ENCODE data around the gene STAT3.
A peak's percentile ranks its signal among the peaks of the same experiment; 100 is the strongest.
"Not testable (repeated sequence)": the region's sequence is repeated elsewhere in the genome, so short reads cannot be mapped to it uniquely, and the experiment has no call there.

STAT3 gene

GRCh38 chr17:42312285-42313130 lies 75.7 kb downstream of the STAT3 start:
- peak; percentile 96 for DNase-seq

DNA sequence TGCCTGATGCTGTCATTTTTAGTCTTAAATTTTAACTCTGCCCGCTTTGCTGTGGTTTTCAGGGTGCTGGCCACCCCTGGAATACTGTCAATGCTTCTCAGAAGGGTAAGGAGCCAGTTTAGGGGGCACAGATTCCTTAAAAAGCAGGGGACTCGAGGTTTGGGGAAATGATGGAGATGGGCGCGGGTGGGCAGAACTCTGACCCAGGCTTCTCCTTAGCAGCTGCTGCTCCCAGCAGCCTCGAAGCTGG lies 76.3 kb downstream of the STAT3 start:
- DNase-seq: no peak

DNA sequence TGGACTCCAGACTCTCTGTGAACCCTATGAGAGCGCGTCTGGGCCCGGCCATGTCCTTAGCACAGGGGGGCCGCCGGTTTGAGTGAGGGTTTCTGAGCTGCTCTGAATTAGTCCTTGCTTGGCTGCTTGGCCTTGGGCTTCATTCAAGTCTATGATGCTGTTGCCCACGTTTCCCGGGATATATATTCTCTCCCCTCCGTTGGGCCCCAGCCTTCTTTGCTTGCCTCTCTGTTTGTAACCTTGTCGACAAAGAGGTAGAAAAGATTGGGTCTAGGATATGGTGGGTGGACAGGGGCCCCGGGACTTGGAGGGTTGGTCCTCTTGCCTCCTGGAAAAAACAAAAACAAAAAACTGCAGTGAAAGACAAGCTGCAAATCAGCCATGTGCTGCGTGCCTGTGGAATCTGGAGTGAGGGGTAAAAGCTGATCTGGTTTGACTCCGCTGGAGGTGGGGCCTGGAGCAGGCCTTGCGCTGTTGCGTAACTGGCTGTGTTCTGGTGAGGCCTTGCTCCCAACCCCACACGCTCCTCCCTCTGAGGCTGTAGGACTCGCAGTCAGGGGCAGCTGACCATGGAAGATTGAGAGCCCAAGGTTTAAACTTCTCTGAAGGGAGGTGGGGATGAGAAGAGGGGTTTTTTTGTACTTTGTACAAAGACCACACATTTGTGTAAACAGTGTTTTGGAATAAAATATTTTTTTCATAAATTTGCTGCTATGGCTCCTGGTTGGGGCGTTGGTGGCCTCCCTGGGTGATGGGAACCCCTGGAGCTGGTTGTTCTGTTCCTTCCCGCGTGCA lies 76.8 kb downstream of the STAT3 start:
- DNase-seq: no peak

DNA sequence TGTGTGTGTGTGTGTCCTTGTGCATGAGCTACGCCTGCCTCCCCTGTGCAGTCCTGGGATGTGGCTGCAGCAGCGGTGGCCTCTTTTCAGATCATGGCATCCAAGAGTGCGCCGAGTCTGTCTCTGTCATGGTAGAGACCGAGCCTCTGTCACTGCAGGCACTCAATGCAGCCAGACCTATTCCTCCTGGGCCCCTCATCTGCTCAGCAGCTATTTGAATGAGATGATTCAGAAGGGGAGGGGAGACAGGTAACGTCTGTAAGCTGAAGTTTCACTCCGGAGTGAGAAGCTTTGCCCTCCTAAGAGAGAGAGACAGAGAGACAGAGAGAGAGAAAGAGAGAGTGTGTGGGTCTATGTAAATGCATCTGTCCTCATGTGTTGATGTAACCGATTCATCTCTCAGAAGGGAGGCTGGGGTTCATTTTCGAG lies 77.4 kb downstream of the STAT3 start:
- no peak for DNase-seq

GRCh38 chr17:42309986-42310786 lies 78.1 kb downstream of the STAT3 start:
- DNase-seq: no peak

DNA sequence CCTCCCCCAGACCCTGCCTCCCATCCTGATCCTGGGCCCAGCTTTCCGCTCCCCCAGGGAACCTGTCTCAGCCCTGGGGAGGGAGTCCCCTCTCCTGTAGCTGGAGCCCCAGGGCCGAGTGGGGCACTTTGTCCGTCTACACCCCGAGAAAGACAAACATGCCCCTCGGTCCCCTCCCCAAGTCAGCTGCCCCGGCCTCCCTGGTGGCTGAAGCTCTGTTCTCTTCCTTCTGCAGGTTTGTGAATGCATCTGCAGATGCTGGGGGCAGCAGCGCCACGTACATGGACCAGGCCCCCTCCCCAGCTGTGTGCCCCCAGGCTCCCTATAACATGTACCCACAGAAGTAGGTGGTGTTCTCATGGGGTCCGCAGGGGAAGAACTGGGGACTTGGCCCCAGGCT lies 79.1 kb downstream of the STAT3 start:
- no peak for DNase-seq

GRCh38 chr17:42308446-42308845 lies 79.8 kb downstream of the STAT3 start:
- DNase-seq: no peak

DNA sequence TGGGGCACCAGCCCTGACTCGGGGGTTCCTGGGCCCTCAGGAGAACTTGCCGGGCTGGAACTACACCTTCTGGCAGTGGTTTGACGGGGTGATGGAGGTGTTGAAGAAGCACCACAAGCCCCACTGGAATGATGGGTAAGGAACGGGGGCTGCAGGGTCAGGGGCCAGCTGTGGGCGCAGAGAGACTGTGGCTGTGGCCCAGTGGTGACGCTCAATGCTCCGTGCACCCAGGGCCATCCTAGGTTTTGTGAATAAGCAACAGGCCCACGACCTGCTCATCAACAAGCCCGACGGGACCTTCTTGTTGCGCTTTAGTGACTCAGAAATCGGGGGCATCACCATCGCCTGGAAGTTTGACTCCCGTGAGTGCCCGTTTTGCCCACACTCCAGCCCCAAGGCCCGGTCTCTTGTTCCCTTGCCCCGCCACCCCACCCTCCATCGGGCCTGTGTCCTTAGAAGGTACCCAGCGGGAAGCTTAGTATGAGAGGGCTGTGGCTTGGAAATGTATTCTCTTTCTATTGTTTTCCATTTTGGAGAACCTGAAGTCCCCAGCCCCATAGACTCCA lies 80.8 kb downstream of the STAT3 start:
- DNase-seq: no peak

DNA sequence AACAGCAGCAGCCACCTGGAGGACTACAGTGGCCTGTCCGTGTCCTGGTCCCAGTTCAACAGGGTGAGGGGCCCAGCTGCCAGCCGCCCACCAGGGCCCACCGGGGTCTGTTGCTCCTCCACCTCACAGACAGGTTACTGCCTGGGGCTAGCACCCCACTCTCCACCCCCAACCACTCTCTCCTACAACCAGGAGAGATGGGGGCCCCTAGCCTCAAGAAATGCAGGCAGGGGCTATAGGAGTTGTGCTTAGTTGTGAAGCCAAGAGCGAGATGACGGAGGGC lies 81.9 kb downstream of the STAT3 start:
- DNase-seq: no peak

- DNase-seq: no peak
Measured at GRCh38 chr17:42305543-42306384, 82.5 kb downstream of the STAT3 start.

- not testable (repeated sequence) for DNase-seq
Measured at GRCh38 chr17:42305031-42305330, 83.3 kb downstream of the STAT3 start.

DNA sequence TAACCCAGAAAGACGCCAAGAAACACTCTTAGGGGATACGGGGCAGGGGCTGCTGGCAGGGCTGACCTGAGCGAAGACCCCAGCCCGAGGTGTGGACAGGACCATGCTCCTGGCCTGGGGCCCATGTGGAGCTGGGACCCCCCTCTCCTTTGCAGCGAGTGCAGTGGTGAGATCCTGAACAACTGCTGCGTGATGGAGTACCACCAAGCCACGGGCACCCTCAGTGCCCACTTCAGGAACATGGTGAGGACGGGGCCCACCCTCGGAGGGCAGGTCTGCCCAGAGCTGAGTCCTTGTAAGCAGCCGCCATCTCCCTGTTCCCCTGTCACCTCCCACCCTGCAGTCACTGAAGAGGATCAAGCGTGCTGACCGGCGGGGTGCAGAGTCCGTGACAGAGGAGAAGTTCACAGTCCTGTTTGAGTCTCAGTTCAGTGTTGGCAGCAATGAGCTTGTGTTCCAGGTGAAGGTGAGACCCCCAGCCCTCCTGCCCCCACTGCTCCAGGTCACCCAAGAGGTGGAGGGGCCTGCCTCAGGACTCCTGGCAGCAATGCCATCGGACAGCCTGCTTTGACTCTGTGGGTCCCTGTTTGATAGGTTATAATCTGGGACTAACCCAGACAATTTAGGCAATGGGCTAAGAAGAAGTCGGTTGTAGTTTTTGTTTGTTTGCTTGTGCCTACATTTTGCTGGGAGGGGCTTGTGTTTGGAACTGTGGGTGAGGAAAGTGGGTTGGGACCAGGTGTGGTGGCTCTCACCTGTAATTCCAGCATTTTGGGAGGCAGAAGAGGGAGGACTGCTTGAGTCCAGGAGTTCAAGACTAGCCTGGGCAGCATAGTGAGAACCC lies 83.8 kb downstream of the STAT3 start:
- no peak for DNase-seq

DNA sequence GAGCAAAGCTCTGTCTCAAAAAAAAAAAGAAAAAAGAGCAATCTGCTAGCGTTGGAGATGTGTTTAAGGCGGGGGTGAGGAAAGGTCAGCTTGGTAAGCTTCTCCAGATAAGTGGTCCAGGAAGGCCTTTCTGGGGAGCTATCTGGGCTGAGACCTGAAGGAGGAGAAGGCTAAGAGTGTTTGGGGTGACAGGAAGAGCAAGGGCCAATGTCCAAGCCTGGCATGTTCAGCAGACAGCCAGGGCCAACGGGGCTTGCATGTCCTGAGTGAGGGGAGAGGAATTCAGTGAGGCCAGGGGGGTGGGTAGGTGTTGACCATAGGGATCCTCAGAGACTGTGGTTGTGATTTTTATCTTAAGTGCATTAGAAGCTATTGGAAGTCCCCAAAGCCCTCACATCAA lies 84.5 kb downstream of the STAT3 start:
- no peak for DNase-seq

GRCh38 chr17:42301022-42301421 lies 87.2 kb downstream of the STAT3 start:
- no peak for DNase-seq

DNA sequence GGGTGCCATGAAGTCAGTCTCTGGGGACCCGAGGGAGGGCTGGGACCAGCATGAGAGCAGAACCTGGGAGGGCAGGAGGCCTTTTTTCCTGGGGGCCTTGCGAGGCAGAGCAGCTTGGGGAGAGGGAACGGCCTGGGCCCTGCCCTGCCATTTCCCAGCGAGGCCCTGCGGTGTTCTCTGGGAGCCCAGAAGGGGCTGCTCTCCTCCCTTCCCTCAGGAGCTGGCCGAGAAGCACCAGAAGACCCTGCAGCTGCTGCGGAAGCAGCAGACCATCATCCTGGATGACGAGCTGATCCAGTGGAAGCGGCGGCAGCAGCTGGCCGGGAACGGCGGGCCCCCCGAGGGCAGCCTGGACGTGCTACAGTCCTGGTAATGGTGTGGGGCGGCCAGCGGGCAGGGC lies 88.3 kb downstream of the STAT3 start:
- DNase-seq: not testable (repeated sequence)

- not testable (repeated sequence) for DNase-seq
Measured at GRCh38 chr17:42299361-42299760, 88.9 kb downstream of the STAT3 start.

- DNase-seq: not testable (repeated sequence)
Measured at GRCh38 chr17:42297775-42298174, 90.5 kb downstream of the STAT3 start.

DNA sequence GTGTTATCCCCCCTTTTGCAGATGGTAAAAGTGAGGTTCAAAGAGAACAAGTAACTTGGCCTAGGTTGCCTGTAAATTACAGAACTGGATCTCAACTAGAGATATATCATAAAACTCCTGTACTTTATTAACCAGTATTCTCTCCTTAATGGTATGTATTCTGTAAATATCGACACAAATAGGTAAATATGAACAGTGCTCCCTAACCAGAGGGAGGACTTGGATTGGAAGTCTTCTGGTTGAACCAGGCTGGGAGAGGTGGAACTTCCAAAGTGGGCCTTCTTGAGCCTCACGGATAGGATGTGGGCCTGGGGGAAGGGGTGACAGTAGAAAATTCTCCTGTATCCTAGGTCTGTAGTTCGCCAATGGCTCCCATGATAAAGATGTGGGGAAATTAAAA lies 92.2 kb downstream of the STAT3 start:
- DNase-seq: no peak

GRCh38 chr17:42294469-42295398 lies 93.5 kb downstream of the STAT3 start:
- DNase-seq: no peak

GRCh38 chr17:42291129-42291528 lies 97.1 kb downstream of the STAT3 start:
- DNase-seq: no peak

GRCh38 chr17:42290577-42290976 lies 97.7 kb downstream of the STAT3 start:
- no peak for DNase-seq

Data from NCI-H1436 (cell line).